ENCODE measurements around the gene TAF13.
"Not testable (repeated sequence)": the region's sequence is repeated elsewhere in the genome, so short reads cannot be mapped to it uniquely, and the experiment has no call there.

TAF13 gene

DNA sequence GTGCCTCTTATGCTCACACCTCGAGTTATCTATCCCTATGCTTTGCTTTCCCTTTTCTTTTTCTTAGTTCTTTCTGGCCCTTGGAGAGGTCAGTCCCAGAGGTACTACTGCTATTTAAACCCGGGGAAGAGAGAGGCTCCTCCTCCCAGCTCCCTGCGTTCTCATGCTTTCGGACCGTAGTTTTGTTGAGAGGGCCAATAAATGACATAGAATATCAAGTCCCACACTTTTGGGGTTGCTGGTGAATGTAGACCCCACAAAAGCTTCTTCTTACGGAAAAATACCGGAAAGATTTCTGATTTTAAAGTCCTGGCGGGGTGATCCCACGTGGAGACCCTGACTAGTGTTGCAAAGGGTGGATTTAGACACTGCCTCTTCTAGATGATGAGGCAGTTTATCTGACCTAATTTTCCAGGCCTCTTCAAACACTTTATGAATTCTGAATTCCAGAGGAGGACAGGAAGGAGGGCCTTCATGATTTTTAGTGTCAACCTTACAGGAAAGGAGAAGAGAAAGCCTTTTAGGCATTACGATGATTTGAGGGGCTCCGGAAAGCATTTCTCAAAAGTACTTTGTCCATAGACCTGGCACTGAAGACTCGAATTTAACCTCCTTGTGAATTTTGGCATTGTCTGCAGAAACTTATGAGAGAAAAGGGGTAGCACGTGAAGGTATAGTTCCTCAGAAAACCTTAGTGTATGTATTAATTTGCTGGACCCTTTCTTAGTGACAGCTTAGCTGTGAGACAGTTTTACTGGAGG lies 15.5 kb upstream of the TAF13 start:
- peak in 1 of 14 donors; percentile 60 for DNase-seq

DNA sequence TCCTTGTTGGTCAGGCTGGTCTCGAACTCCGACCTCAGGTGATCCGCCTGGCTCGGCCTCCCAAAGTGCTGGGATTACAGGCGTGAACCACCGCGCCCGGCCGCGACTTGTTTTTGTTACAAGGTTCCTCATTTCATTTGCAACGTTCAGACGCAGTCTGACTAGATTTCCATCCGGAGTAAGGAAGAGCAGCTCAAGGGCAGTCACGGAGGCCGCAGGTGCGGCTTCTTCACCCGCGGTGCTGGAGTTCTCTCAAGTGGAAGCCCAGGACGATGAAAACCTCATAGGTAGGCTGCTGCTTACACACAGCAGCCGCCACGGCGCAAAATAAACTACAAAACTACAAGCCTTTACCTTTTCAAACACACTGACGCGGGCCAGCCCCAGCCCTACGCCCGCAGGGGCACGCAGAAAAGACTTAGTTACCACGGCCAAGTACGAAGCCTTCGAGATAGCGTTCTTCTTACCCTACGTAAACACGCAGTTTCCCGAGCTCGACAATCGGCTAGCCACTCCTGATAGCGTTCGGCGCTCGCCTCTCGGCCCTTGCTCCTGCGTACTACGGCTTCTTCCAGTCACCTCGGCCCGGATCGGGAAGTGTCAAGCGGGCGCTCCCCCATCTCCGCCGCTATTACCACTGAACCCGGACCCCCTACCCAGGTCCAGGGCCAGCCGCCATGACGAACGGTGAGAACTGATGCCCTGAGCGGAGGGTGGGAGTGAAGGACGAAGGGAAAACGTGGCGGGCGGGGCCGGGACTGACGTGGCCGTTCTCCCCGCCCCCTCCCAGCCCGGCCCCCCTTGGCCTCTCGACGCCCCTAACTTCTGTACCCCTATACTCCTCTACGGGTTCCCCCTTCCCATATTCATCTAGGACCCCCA lies 14.6 kb upstream of the TAF13 start, which contains the start of gene TMEM167B:
TMEM167B (plus strand) TSS at position 569 of the 882 bp plus-strand sequence; CDS start at position 678, 109 bp downstream.
- peak; percentile 26 to 95 (median 90) for DNase-seq

DNA sequence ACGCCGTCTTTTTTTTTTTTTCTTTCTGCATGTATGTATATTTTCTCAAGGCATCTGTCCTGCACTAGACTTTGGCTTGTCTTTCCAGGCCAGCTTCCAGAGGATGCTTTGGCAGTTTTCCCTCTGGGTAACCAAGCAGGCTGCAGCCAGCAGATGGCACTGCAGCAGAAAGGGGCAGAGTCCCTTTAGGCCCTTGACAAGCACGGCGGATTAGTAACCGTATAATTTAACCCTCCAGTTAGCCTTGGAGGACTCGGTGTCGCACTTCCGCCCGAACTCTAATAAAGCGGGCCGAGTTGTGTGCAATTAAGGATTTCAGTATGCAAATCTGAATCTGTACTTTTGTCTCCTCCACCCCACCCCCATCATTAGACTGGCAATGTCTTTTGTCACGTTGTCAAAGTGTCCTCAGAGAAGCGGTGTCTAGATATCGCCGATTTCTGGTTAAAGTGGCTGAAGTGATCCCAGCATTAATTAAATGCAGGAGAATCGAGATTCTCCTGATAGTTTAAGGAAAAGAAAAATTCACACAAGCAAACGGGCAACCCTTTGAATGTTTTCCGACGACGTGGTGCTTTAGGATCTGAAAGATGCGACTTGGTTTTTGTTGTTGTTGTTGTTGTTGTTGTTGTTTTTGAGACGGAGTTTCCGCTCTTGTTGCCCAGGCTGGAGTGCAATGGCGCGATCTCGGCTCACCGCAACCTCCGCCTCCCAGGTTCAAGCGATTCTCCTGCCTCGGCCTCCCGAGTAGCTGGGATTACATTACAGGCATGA lies 13.6 kb upstream of the TAF13 start:
- DNase-seq = peak in 12 of 14 donors; percentile 40 to 82 (median 74)

- DNase-seq = no peak
Measured at GRCh38 chr1:109084563-109085517, 9.0 kb upstream of the TAF13 start.

GRCh38 chr1:109083923-109084322 lies 8.1 kb upstream of the TAF13 start:
- DNase-seq = peak in 13 of 14 donors; percentile 2 to 71 (median 49)

DNA sequence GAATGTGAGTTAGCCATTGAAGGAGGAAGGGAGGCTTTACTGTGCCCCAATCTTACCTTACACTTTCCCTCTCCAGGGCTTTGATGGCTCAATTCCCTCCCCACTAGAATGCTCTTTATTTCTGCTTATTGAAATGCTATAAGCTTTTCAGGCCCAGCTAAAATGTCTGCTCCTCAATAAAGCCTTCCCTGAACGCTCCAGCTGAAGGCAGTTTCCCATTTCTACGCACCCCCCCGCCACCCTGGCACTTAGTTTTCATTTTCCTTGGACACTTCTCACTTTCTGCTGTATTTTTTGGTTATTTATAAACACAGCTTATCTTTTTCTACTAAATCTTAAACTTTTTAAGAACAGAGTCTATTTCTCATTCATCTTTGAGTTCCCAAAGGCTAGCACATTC lies 7.7 kb upstream of the TAF13 start:
- peak in 1 of 14 donors; percentile 3 for DNase-seq

GRCh38 chr1:109080441-109081082 lies 4.8 kb upstream of the TAF13 start:
- DNase-seq = no peak

GRCh38 chr1:109079240-109079622 lies 3.4 kb upstream of the TAF13 start:
- no peak for DNase-seq

GRCh38 chr1:109078317-109078716 lies 2.5 kb upstream of the TAF13 start:
- no peak for DNase-seq

- DNase-seq = no peak
Measured at GRCh38 chr1:109069294-109069693, 6.5 kb downstream of the TAF13 start.

DNA sequence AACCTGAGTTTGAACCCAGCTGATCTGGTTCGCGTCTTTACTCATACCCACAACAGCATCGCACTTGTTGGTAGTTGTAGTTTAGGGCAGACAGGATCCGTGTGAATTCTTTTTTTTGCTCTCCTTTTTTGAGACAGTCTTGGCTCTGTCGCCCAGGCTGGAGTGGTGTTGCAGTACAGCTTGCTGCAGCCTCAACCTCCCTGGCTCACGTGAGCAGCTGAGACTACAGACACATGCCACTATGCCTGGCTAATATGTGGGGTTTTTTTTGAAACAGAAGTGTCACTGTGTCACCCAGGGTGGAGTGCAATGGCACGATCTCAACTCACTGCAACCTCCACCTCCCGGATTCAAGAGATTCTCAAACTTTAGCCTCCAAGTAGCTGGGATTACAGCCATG lies 7.9 kb downstream of the TAF13 start:
- DNase-seq = no peak

- no peak for DNase-seq
Measured at GRCh38 chr1:109065137-109065536, 10.7 kb downstream of the TAF13 start.

DNA sequence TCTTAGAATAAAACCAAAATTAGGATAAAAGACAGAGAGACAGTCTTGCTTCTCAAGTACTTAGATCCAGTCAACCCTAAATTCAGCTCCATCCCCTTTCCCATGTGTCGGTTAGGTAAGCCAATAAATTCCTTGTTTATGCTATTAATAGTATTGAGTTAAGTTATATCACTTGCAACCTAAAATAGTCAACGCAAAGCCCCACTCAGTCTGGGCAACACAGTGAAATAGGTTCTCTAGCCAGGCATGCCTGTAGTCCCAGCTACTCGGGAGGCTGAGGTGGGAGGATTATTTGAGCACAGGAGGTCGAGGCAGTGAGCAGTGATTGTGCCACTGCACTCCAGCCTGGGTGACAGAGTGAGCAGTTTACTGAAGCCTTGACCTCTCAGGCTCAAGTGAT lies 14.6 kb downstream of the TAF13 start:
- DNase-seq = no peak

DNA sequence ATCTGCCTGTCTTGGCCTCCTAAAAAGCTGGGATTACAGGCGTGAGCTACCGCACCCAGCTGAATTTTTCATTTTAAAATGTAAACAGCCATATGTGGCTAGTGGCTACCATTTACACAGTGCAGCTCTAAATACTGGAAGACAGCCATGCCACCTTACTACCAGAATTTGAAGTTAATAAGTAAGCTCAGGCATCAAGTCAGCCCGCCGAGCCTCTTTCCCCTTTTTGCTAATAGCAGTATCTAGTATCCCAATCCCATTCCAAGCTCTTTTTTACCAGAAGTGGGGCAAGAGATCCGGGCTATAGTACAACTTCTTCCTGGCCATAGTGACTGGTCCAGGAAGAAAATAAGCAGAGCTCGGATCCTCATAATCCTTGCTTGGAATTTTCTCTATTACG lies 15.1 kb downstream of the TAF13 start:
- no peak for DNase-seq

- DNase-seq = no peak
Measured at GRCh38 chr1:109059026-109059425, 16.8 kb downstream of the TAF13 start.

DNA sequence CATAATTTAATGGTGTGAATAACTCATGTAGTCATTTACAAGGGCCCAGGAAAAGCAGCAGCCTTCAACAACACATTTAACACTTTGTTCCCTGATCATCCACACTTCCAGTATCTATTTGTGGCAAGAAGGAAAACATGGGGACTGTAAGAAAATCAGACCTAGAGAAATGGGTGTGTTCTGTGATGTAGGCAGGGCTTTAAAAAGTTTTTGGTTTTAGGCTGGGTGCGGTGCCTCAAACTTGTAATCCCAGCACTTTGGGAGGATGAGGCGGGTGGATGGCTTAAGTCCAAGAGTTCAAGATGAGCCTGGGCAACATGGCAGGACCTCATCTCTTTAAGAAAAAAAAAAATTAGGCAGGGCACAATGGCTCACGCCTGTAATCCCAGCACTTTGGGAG lies 19.7 kb downstream of the TAF13 start:
- DNase-seq = no peak

GRCh38 chr1:109052145-109052544 lies 23.7 kb downstream of the TAF13 start:
- not testable (repeated sequence) for DNase-seq

GRCh38 chr1:109050228-109050995 lies 25.4 kb downstream of the TAF13 start:
- no peak for DNase-seq

DNA sequence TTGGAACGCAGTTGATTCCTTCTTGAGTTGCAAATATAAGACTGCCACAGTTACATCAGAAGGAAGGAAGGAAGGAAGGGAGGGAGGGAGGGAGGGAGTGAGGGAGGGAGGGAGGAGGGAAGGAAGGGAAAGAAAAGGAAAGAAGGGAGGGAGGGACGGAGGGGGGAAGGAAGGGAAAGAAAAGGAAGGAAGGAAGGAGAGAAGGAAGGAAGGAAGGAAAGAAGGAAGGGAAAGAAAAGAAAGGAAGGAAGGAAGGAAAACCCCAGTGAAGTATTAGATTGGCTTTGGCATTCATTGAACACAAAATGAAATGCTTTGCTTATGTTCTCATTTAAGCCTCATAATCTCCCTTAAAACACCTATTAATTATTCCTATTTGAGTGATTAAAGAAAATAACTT lies 27.5 kb downstream of the TAF13 start:
- no peak for DNase-seq

DNA sequence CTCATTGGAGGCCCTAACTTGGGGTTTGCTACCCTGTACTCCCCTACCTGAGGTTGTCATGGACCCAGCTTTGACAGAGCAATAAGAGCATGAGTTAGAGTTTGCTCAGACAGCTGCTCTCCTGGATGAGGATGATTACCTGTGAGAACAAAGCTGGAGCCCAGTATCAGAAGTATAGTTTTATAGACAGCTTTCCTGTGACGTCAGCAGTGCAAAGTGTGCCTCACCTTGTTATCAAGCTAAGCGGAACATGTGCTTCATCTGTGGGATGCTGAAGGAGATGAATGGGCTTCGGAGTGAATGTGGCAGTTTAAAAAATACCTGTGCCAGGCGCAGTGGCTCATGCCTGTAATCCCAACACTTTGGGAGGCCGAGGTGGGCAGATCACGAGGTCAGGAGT lies 28.5 kb downstream of the TAF13 start:
- no peak for DNase-seq
